Endothelial cell of umbilical vein (primary cell): Measurements from ENCODE around the gene SYTL2. TPM values are rescaled to one million over a fixed set of nuclear protein-coding genes. Genes with fewer than 3 reads are reported as not detected.

Experiments
- BruUV-seq: library from RNA; stranded (reverse); fragments of 400-500 nt; replicated peaks from 2 replicates; lab custom pipeline; 2021; lab: Mats Ljungman, UMichigan
- CTCF ChIA-PET: fragments of 300-600, 350-600 bp; sonication (Branson Sonifier 250); formaldehyde crosslinking; loops from one replicate; lab custom pipeline; 2021; ENCODE audit warnings: antibody characterized with exemption, inconsistent platforms; lab: Charles Lee
- POLR2A ChIA-PET: fragments of 300-600, 350-600 bp; sonication (Branson Sonifier 250); formaldehyde crosslinking; loops from one replicate; lab custom pipeline; 2021; ENCODE audit warnings: antibody characterized with exemption, inconsistent platforms; lab: Charles Lee
- DNase-seq: peaks from one replicate; pipeline ENCODE4 v3.0.0-alpha.2; 2011; ENCODE audit warnings: low read depth, low spot score
- FAIRE-seq: peaks from 2 replicates; lab custom pipeline; 2011; peaks lifted over from hg19 to GRCh38; lab: Jason Lieb, UNC
- H2AFZ ChIP-seq: 2 replicates; pipeline ENCODE4 v1.6.0; 2012; ENCODE audit warnings: low read depth, low read length, control low read depth, inconsistent platforms
- H3K27ac ChIP-seq: 2 replicates; pipeline ENCODE4 v1.5.1; 2011; ENCODE audit warnings: low read depth, mild to moderate bottlenecking, control low read depth, low read length, moderate library complexity; ENCODE audit not compliant: insufficient read depth
- H3K27me3 ChIP-seq, 2 experiments: 2 replicates each; pipeline versions ENCODE4 v1.6.0 to v1.6.1; 2011; ENCODE audit warnings: low read length in 2 of 2, mixed read lengths in 1 of 2; ENCODE audit not compliant: control insufficient read depth in 2 of 2, insufficient read depth in 2 of 2
- H3K36me3 ChIP-seq, 2 experiments: 2 replicates in 1 of 2; 3 replicates in 1 of 2; pipeline ENCODE4 v1.5.1; 2011; ENCODE audit warnings: low read length in 2 of 2, mild to moderate bottlenecking in 1 of 2, moderate library complexity in 1 of 2; ENCODE audit not compliant: control insufficient read depth in 2 of 2, insufficient read depth in 2 of 2; ENCODE audit errors: extremely low read depth in 1 of 2
- H3K4me1 ChIP-seq: 3 replicates; pipeline ENCODE4 v1.5.1; 2011; ENCODE audit warnings: mild to moderate bottlenecking, low read length; ENCODE audit not compliant: control insufficient read depth, insufficient read depth; ENCODE audit errors: extremely low read depth
- H3K4me2 ChIP-seq: 2 replicates; pipeline ENCODE4 v1.6.1; 2011; ENCODE audit warnings: low read length, control low read depth, mixed read lengths; ENCODE audit not compliant: insufficient read depth
- H3K4me3 ChIP-seq, 3 experiments: fragments of 200-600 bp in 1 of 3; sonication (generic), shearing (Covaris generic) in 1 of 3; replicated peaks in 1 of 3; 2 replicates each; pipeline ENCODE4 v1.5.1; 2011 to 2016; ENCODE audit warnings: control low read depth in 3 of 3, low read length in 3 of 3, mild to moderate bottlenecking in 2 of 3, inconsistent platforms in 1 of 3, low read depth in 1 of 3, moderate library complexity in 1 of 3; ENCODE audit not compliant: insufficient read depth in 1 of 3
- H3K79me2 ChIP-seq: 2 replicates; pipeline ENCODE4 v1.6.0; 2012; ENCODE audit warnings: low read length, inconsistent platforms; ENCODE audit not compliant: control insufficient read depth, insufficient read depth
- H3K9ac ChIP-seq: replicated peaks from 2 replicates; pipeline ENCODE3; 2011; ENCODE audit warnings: low read length, control low read depth; ENCODE audit not compliant: insufficient read depth; ENCODE audit errors: extremely low read depth
- H3K9me1 ChIP-seq: replicated peaks from 3 replicates; pipeline ENCODE4 v1.6.0; 2011; ENCODE audit warnings: mild to moderate bottlenecking, low read length; ENCODE audit not compliant: control insufficient read depth, insufficient read depth; ENCODE audit errors: extremely low read depth
- H3K9me3 ChIP-seq: replicated peaks from 2 replicates; pipeline ENCODE4 v1.5.1; 2012; ENCODE audit warnings: low read length, inconsistent platforms; ENCODE audit not compliant: control insufficient read depth, insufficient read depth
- H4K20me1 ChIP-seq: replicated peaks from 2 replicates; pipeline ENCODE3; 2011; ENCODE audit warnings: mild to moderate bottlenecking, low read length; ENCODE audit not compliant: control insufficient read depth, insufficient read depth; ENCODE audit errors: extremely low read depth
- CTCF ChIP-seq, 2 donors: IDR thresholded peaks; 1 replicate in 1 of 2; 2 replicates in 1 of 2; pipeline ENCODE4 v1.5.1; 2011; ENCODE audit warnings: low read length in 2 of 2, mild to moderate bottlenecking in 2 of 2, moderate library complexity in 2 of 2, control low read depth in 1 of 2, inconsistent platforms in 1 of 2, low read depth in 1 of 2; ENCODE audit not compliant: insufficient read depth in 1 of 2; ENCODE audit errors: extremely low read depth in 1 of 2
- EZH2 ChIP-seq: IDR thresholded peaks from 2 replicates; pipeline ENCODE4 v1.6.1; 2012; ENCODE audit warnings: borderline replicate concordance, low read depth, mild to moderate bottlenecking, moderate library complexity, low read length, inconsistent platforms; ENCODE audit not compliant: severe bottlenecking
- FOS ChIP-seq: IDR thresholded peaks from 2 replicates; pipeline ENCODE4 v1.6.1; 2011; ENCODE audit warnings: mild to moderate bottlenecking, low read length, moderate library complexity, borderline replicate concordance; ENCODE audit not compliant: insufficient read depth
- GATA2 ChIP-seq: IDR thresholded peaks from 2 replicates; pipeline ENCODE4 v1.7.0; 2011; ENCODE audit warnings: low read depth, mild to moderate bottlenecking, moderate library complexity, mixed read lengths, low read length; ENCODE audit not compliant: insufficient read length, insufficient read depth
- JUN ChIP-seq: IDR thresholded peaks from 2 replicates; pipeline ENCODE4 v1.6.1; 2011; ENCODE audit warnings: borderline replicate concordance, low read depth; ENCODE audit not compliant: insufficient read length, insufficient read depth
- MYC ChIP-seq: IDR thresholded peaks from one replicate; pipeline ENCODE4 v1.6.1; 2011; ENCODE audit warnings: mild to moderate bottlenecking, low read depth, low read length
- POLR2A ChIP-seq: IDR thresholded peaks from 2 replicates; pipeline ENCODE4 v1.6.1; 2012; ENCODE audit warnings: low read depth, mild to moderate bottlenecking, control low read depth, low read length
- POLR2AphosphoS5 ChIP-seq: IDR thresholded peaks from 2 replicates; pipeline ENCODE4 v1.6.1; 2012; ENCODE audit warnings: low read depth, mild to moderate bottlenecking, control low read depth, low read length, moderate library complexity; ENCODE audit not compliant: insufficient read depth
- dilution Hi-C: fragments of 300-500 bp; cut with MboI; formaldehyde crosslinking; loops from one replicate; pipeline ENCODE4 v1.15.0; 2019; ENCODE audit warnings: low sequenced_read_pairs; ENCODE audit not compliant: extremely low pct_ligation_motif_present
- intact Hi-C: fragments of 100-400 bp; cut with micrococcal nuclease; formaldehyde crosslinking; loops from one replicate; pipeline ENCODE4 v1.10.0; 2022
- polyA plus RNA-seq, 4 experiments: library from polyadenylated mRNA; depleted of rRNA in 3 of 4; stranded (reverse) in 3 of 4; unstranded in 1 of 4; fragments of >200 nt; gene quantifications; 2 replicates each; pipeline versions ENCODE4 v1.2.1 to v1.2.3, GENCODE V29; 2011 to 2012; ENCODE audit warnings: missing spikeins in 1 of 4
- total RNA-seq: library from RNA; stranded (reverse); gene quantifications from 2 replicates; pipeline ENCODE4 v1.2.3, GENCODE V29; 2021
- TF ChIP-seq, protein P1 (sequence below): IDR thresholded peaks from 2 replicates; pipeline ENCODE4 v1.6.1; 2011; ENCODE audit not compliant: insufficient read depth, insufficient read length

SYTL2 gene
- total and polyA plus RNA-seq, 2 donors (not counting 3 experiments of a cell fraction or from before 2014, with no cell fraction given), result 1.4 to 2.4 TPM

DNA sequence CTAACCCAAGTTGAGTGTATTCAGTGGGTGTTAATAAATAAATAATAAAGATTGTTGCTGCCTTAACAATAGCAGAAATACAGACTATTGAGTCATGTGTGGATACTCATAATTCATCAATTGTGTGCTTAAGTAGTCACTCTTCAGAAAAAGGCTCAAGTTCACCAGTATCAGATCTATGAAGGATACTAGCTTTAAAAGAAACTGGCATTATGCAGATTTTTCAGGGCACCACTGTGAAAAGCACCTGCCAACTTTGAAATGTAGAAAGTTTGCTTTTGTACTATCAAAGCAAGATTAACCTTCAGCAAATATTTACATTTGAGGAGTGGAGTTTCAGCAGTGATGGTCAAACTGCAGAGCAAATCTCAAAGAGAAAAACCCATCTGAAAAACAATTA lies 20.1 kb upstream of the SYTL2 start:
- H3K79me2 ChIP-seq, result no peaks in the 10 kb centered on the region
- no peaks in the 10 kb centered on the region for H4K20me1 ChIP-seq
- H2AFZ ChIP-seq, result no peak overlapping the region
- H3K9me3 ChIP-seq, result no peaks in the 10 kb centered on the region
- H3K4me1 ChIP-seq, result peaks cover 7% of the 10 kb centered on the region
- no peak overlapping the region for H3K4me2 ChIP-seq
- no peaks in the 10 kb centered on the region for H3K36me3 ChIP-seq
- H3K4me3 ChIP-seq, result no peak overlapping the region
- ChIA-PET CTCF (no interaction called here), POLR2A (no interaction called here)
- no peaks in the 10 kb centered on the region for H3K27me3 ChIP-seq
- dilution Hi-C loops, result no loop called here
- H3K9me1 ChIP-seq, result no peaks in the 10 kb centered on the region
- TF ChIP-seq MYC (no peak), JUN (no peak), POLR2A (no peak), CTCF (IDR thresholded peaks at IDR 0.05; ENCODE audit: extremely low read depth in 1 of 2, insufficient read depth in 1 of 2, low read depth in 1 of 2, low read length in 2 of 2) (no peak), GATA2 (no peak), FOS (no peak), POLR2AphosphoS5 (no peak), EZH2 (no peak)
- TF ChIP-seq, protein P1, sequence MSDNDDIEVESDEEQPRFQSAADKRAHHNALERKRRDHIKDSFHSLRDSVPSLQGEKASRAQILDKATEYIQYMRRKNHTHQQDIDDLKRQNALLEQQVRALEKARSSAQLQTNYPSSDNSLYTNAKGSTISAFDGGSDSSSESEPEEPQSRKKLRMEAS, result no peak
- H3K9ac ChIP-seq, result no peak overlapping the region
- H3K27ac ChIP-seq, result no peak overlapping the region
- no TSS peak for BruUV-seq
- DNase-seq (no peak), FAIRE-seq (no peak)
- intact Hi-C loops, result no loop called here
